NCI-H2227 (cell line): Measurements from ENCODE around the gene NFIA.
A peak's percentile ranks its signal among the peaks of the same experiment; 100 is the strongest.
"Not testable (repeated sequence)": the region's sequence is repeated elsewhere in the genome, so short reads cannot be mapped to it uniquely, and the experiment has no call there.

ENCODE experiments used
- DNase-seq: peaks from one replicate; lab custom pipeline; 2025; ENCODE audit not compliant: unreplicated experiment; lab: John Stamatoyannopoulos, UW

NFIA gene

GRCh38 chr1:61058483-61059245, 23.7 kb upstream of the NFIA start:
- DNase-seq, result no peak

- DNase-seq, result not testable (repeated sequence)
Measured at GRCh38 chr1:61061601-61062000, 20.8 kb upstream of the NFIA start.

- DNase-seq, result no peak
Measured at GRCh38 chr1:61064673-61065072, 17.7 kb upstream of the NFIA start.

- DNase-seq, result no peak
Measured at GRCh38 chr1:61067446-61068019, 14.8 kb upstream of the NFIA start.

- no peak for DNase-seq
Measured at GRCh38 chr1:61070054-61070453, 12.3 kb upstream of the NFIA start.

GRCh38 chr1:61071205-61072130, 10.9 kb upstream of the NFIA start:
- no peak for DNase-seq

GRCh38 chr1:61073871-61074270, 8.5 kb upstream of the NFIA start:
- DNase-seq, result no peak

- DNase-seq, result not testable (repeated sequence)
Measured at GRCh38 chr1:61075833-61076232, 6.5 kb upstream of the NFIA start.

- peak; percentile 95 for DNase-seq
Measured at GRCh38 chr1:61076728-61077675, 5.4 kb upstream of the NFIA start.

- DNase-seq, result peak; percentile 99
Measured at GRCh38 chr1:61077676-61078541, 4.5 kb upstream of the NFIA start.

- DNase-seq, result no peak
Measured at GRCh38 chr1:61078618-61079295, 3.6 kb upstream of the NFIA start.

GRCh38 chr1:61079296-61079897, 3.0 kb upstream of the NFIA start:
- DNase-seq, result peak; percentile 70

GRCh38 chr1:61079898-61080336, 2.4 kb upstream of the NFIA start:
- DNase-seq, result peak; percentile 70

- DNase-seq, result no peak
Measured at GRCh38 chr1:61080413-61081143, 1.8 kb upstream of the NFIA start.

GRCh38 chr1:61081144-61081685, 1.1 kb upstream of the NFIA start:
- no peak for DNase-seq

- DNase-seq, result peak; percentile 66
Measured at GRCh38 chr1:61081686-61082310, 563 bp upstream of the NFIA start.
